Peyer's patch (tissue), 4 donors: ENCODE data around the gene ADAMTS4. TPM values are rescaled to one million over a fixed set of nuclear protein-coding genes. Genes with fewer than 3 reads are reported as not detected.

ENCODE experiments used
- DNase-seq, 3 donors: peaks; one replicate each; pipeline ENCODE4 v3.0.0-alpha.2; 2017 to 2019
- H3K27ac ChIP-seq, 4 donors: fragments of 200-600 bp; sonication (generic); one replicate each; pipeline ENCODE4 v1.5.1; 2016 to 2019
- H3K27me3 ChIP-seq, 2 donors: fragments of 200-600 bp; sonication (generic); one replicate each; pipeline ENCODE4 v1.5.1; 2019
- H3K36me3 ChIP-seq, 3 donors: fragments of 200-600 bp; sonication (generic); one replicate each; pipeline ENCODE4 v1.5.1; 2016 to 2019
- H3K4me1 ChIP-seq, 4 donors: fragments of 200-600 bp; sonication (generic); one replicate each; pipeline ENCODE4 v1.5.1; 2016 to 2019
- H3K4me3 ChIP-seq, 4 donors: fragments of 200-600 bp; sonication (generic); 1 replicate in 3 of 4; 2 replicates in 1 of 4; pipeline ENCODE4 v1.5.1; 2016 to 2019; ENCODE audit warnings: mild to moderate bottlenecking in 1 of 4
- H3K9me3 ChIP-seq, 4 donors: fragments of 200-600 bp; sonication (generic); one replicate each; pipeline ENCODE4 v1.5.1; 2016 to 2019; ENCODE audit warnings: mild to moderate bottlenecking in 1 of 4
- CTCF ChIP-seq, 6 experiments: fragments of 450-650 bp in 4 of 6; fragments of 200-600 bp in 2 of 6; sonication (generic) in 1 of 6; IDR thresholded peaks; one replicate each; pipeline ENCODE4 v1.5.1; 2017 to 2019; ENCODE audit warnings: antibody characterized with exemption in 6 of 6, mild to moderate bottlenecking in 3 of 6, moderate library complexity in 1 of 6
- POLR2A ChIP-seq, 2 donors: fragments of 450-650 bp; IDR thresholded peaks; one replicate each; pipeline ENCODE4 v1.5.1; 2017; ENCODE audit warnings: antibody characterized with exemption in 2 of 2, mild to moderate bottlenecking in 2 of 2, moderate library complexity in 2 of 2
- small RNA-seq, 2 donors: library from RNA; depleted of rRNA; stranded (forward); fragments of <200 nt; gene quantifications; one replicate each; pipeline ENCODE3, GENCODE V24; 2016
- total RNA-seq, 4 donors: library from RNA; depleted of rRNA; stranded (reverse); fragments of >200 nt; gene quantifications; one replicate each; pipeline ENCODE4 v1.1.0, GENCODE V29; 2016

The ADAMTS4 gene
- total RNA-seq, 4 donors from 2014 or later = 0.18 to 65.2 (median 1.9) TPM

- no peak for TF ChIP-seq CTCF (IDR thresholded peaks at IDR 0.05)
- TF ChIP-seq POLR2A (IDR thresholded peaks at IDR 0.05) = no peak
- Histone ChIP-seq H3K4me1 (no peaks in the 10 kb centered on the region), H3K9me3 (no peaks in the 10 kb centered on the region), H3K27ac (no peak overlapping the region), H3K36me3 (no peaks in the 10 kb centered on the region), H3K4me3 (no peak overlapping the region), H3K27me3 (no peaks in the 10 kb centered on the region)
- no peak for DNase-seq
These were observed 53.0 kb downstream of the ADAMTS4 start for GRCh38 chr1:161145832-161146231.

GRCh38 chr1:161140755-161141400 lies 58.0 kb downstream of the ADAMTS4 start:
- H3K4me3 ChIP-seq = no peak overlapping the region
- H3K4me1 ChIP-seq = no peaks in the 10 kb centered on the region
- no peak for DNase-seq
- no peak for TF ChIP-seq POLR2A (IDR thresholded peaks at IDR 0.05)
- no peak for TF ChIP-seq CTCF (IDR thresholded peaks at IDR 0.05)
- H3K27me3 ChIP-seq = no peaks in the 10 kb centered on the region
- H3K36me3 ChIP-seq = no peaks in the 10 kb centered on the region
- no peaks in the 10 kb centered on the region for H3K9me3 ChIP-seq
- H3K27ac ChIP-seq = no peak overlapping the region

GRCh38 chr1:161139766-161140165 lies 59.1 kb downstream of the ADAMTS4 start:
- DNase-seq = peak in 2 of 3 donors; percentile 44 to 68
- H3K4me1 ChIP-seq = no peaks in the 10 kb centered on the region
- no peak overlapping the region for H3K27ac ChIP-seq
- H3K9me3 ChIP-seq = no peaks in the 10 kb centered on the region
- TF ChIP-seq CTCF (IDR thresholded peaks at IDR 0.05) (peak in 4 of 6 experiments; percentile 45 to 60 (median 55)), POLR2A (IDR thresholded peaks at IDR 0.05) (no peak)
- no peak overlapping the region for H3K4me3 ChIP-seq
- H3K36me3 ChIP-seq = no peaks in the 10 kb centered on the region
- H3K27me3 ChIP-seq = no peaks in the 10 kb centered on the region

- Histone ChIP-seq H3K4me3 (no peak overlapping the region), H3K27me3 (no peaks in the 10 kb centered on the region), H3K4me1 (peaks cover 0 to 9% (median 5%) of the 10 kb centered on the region in 4 donors), H3K9me3 (no peaks in the 10 kb centered on the region), H3K36me3 (no peaks in the 10 kb centered on the region), H3K27ac (no peak overlapping the region)
- TF ChIP-seq POLR2A (IDR thresholded peaks at IDR 0.05) (no peak), CTCF (IDR thresholded peaks at IDR 0.05) (no peak)
- DNase-seq = no peak
These were observed 60.4 kb downstream of the ADAMTS4 start for GRCh38 chr1:161138431-161138830.

- Histone ChIP-seq H3K9me3 (no peaks in the 10 kb centered on the region), H3K36me3 (no peaks in the 10 kb centered on the region), H3K4me3 (no peak overlapping the region), H3K4me1 (peaks cover 0 to 9% (median 5%) of the 10 kb centered on the region in 4 donors), H3K27me3 (no peaks in the 10 kb centered on the region), H3K27ac (no peak overlapping the region)
- DNase-seq = no peak
- TF ChIP-seq CTCF (IDR thresholded peaks at IDR 0.05) = no peak
- TF ChIP-seq POLR2A (IDR thresholded peaks at IDR 0.05) = no peak
These were observed 61.0 kb downstream of the ADAMTS4 start for GRCh38 chr1:161137881-161138280.

Small RNA genes within 50 kb of the gene (small RNA-seq; reads per million reads assigned to genes)
- 0 reads per million in 2 donors for gene RF01225

Other genes with a start within 250 kb of the ADAMTS4 start
- 10 to 100 TPM; 37.0 to 76.7 (median 54.1) TPM for gene ITLN2, start 244.2 kb downstream of the ADAMTS4 start, total RNA-seq
- gene F11R, start 177.9 kb downstream of the ADAMTS4 start, total RNA-seq = 100 to 1,000 TPM in 3 of 4 donors, 10 to 100 TPM in 1; 28.9 to 138 (median 110) TPM
- 100 to 1,000 TPM in 1 of 4 donors, 10 to 100 TPM in 3; 33.0 to 152 (median 78.8) TPM for gene TSTD1, start 160.1 kb downstream of the ADAMTS4 start, total RNA-seq
- gene USF1, start 153.1 kb downstream of the ADAMTS4 start, total RNA-seq = 100 to 1,000 TPM in 1 of 4 donors, 10 to 100 TPM in 3; 72.0 to 119 (median 98.2) TPM
- 10 to 100 TPM in 1 of 4 donors, 1 to 10 TPM in 3; 5.1 to 31.4 (median 6.7) TPM for gene ARHGAP30, start 129.2 kb downstream of the ADAMTS4 start, total RNA-seq
- 1 to 10 TPM in 3 of 4 donors, under 1 TPM in 1; 0.54 to 2.5 (median 1.6) TPM for gene NECTIN4, start 109.5 kb downstream of the ADAMTS4 start, total RNA-seq
- gene KLHDC9, start 100.7 kb downstream of the ADAMTS4 start, total RNA-seq = 1 to 10 TPM in 3 of 4 donors, not detected in 1; 2.1 to 4.8 (median 2.4) TPM
- gene PFDN2, start 81.0 kb downstream of the ADAMTS4 start, total RNA-seq = 10 to 100 TPM; 11.6 to 68.5 (median 15.2) TPM
- 100 to 1,000 TPM in 3 of 4 donors, 10 to 100 TPM in 1; 54.5 to 148 (median 120) TPM for gene NIT1, start 80.9 kb downstream of the ADAMTS4 start, total RNA-seq
- gene DEDD, start 66.4 kb downstream of the ADAMTS4 start, total RNA-seq = 10 to 100 TPM; 23.0 to 48.7 (median 31.4) TPM
- 10 to 100 TPM; 36.9 to 82.5 (median 61.7) TPM for gene UFC1, start 45.1 kb downstream of the ADAMTS4 start, total RNA-seq
- 10 to 100 TPM; 11.6 to 52.8 (median 39.0) TPM for gene USP21, start 39.6 kb downstream of the ADAMTS4 start, total RNA-seq
- 10 to 100 TPM in 3 of 4 donors, 1 to 10 TPM in 1; 9.5 to 38.0 (median 20.9) TPM for gene PPOX, start 32.6 kb downstream of the ADAMTS4 start, total RNA-seq
- gene B4GALT3, start 21.5 kb downstream of the ADAMTS4 start, total RNA-seq = 10 to 100 TPM; 25.2 to 34.1 (median 29.4) TPM
- 100 to 1,000 TPM; 157 to 192 (median 176) TPM for gene NDUFS2, start 3.3 kb upstream of the ADAMTS4 start, total RNA-seq
- gene FCER1G, start 16.2 kb upstream of the ADAMTS4 start, total RNA-seq = 10 to 100 TPM in 2 of 4 donors, 1 to 10 TPM in 1, not detected in 1; 5.1 to 33.8 (median 11.9) TPM
- not detected for gene APOA2, start 24.6 kb upstream of the ADAMTS4 start, total RNA-seq
- gene TOMM40L, start 27.0 kb upstream of the ADAMTS4 start, total RNA-seq = 10 to 100 TPM in 3 of 4 donors, 1 to 10 TPM in 1; 8.3 to 32.2 (median 24.9) TPM
- 1 to 10 TPM in 1 of 4 donors, not detected in 3; 3.2 TPM for gene NR1I3, start 39.1 kb upstream of the ADAMTS4 start, total RNA-seq
- gene PCP4L1, start 59.7 kb upstream of the ADAMTS4 start, total RNA-seq = not detected
- gene MPZ, start 110.9 kb upstream of the ADAMTS4 start, total RNA-seq = 1 to 10 TPM in 3 of 4 donors, not detected in 1; 1.5 to 3.3 (median 2.3) TPM
- 10 to 100 TPM; 33.3 to 85.5 (median 60.6) TPM for gene SDHC, start 115.3 kb upstream of the ADAMTS4 start, total RNA-seq
- gene CFAP126, start 168.8 kb upstream of the ADAMTS4 start, total RNA-seq = not detected